Mesothelial cell of epicardium (in vitro differentiated cells): ENCODE measurements around the gene CCDC27. TPM values are rescaled to one million over a fixed set of nuclear protein-coding genes. Genes with fewer than 3 reads are reported as not detected.

ENCODE experiments used
- DNase-seq, 2 experiments: peaks; one replicate each; pipeline ENCODE4 v3.0.0; 2021; ENCODE audit warnings: low spot score in 2 of 2; ENCODE audit not compliant: unreplicated experiment in 2 of 2
- H3K27ac Mint-ChIP-seq: 2 replicates; pipeline ENCODE4 v1.8.0; 2021; ENCODE audit warnings: mixed read lengths
- H3K27me3 Mint-ChIP-seq: 2 replicates; pipeline ENCODE4 v1.8.0; 2021; ENCODE audit warnings: low read depth, mixed read lengths
- H3K36me3 Mint-ChIP-seq: 2 replicates; pipeline ENCODE4 v1.8.0; 2021; ENCODE audit warnings: mixed read lengths
- H3K4me1 Mint-ChIP-seq: 2 replicates; pipeline ENCODE4 v1.8.0; 2021; ENCODE audit warnings: mixed read lengths
- H3K4me3 Mint-ChIP-seq: 2 replicates; pipeline ENCODE4 v1.8.0; 2021; ENCODE audit warnings: mild to moderate bottlenecking, moderate library complexity, mixed read lengths
- H3K9me3 Mint-ChIP-seq: 2 replicates; pipeline ENCODE4 v1.8.0; 2021; ENCODE audit warnings: mixed read lengths
- CTCF ChIP-seq: fragments of 200-600 bp; sonication (generic); IDR thresholded peaks from one replicate; pipeline ENCODE4 v1.5.0; 2021; ENCODE audit warnings: antibody characterized with exemption; ENCODE audit not compliant: unreplicated experiment
- total RNA-seq: library from RNA; stranded (reverse); gene quantifications from 3 replicates; pipeline ENCODE4 v1.2.1, GENCODE V29; 2021

The CCDC27 gene
- total RNA-seq, 1 donor from 2014 or later = not detected

GRCh38 chr1:3714814-3715213 lies 37.4 kb upstream of the CCDC27 start:
- no peak overlapping the region for H3K27ac Mint-ChIP-seq

DNA sequence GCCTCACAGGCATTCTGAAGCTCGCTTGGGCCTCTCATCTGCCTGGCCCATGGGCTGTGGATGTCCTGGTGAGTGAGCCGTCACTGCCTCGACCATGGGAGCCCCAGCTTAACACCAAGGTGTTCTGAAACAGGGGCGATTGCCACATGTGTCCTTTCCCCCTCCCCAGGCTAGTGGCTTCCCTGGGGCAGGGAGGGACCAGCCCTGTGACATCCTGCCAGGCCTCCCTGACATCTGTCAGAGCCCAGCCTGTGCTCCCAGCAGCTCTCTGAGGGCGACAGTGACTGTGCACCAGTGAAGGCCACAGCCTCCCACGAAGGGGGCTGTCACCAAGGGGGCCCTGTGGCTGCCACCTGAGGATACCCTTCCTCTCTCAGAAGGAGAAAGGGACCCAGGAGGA lies 35.9 kb upstream of the CCDC27 start:
- no peaks in the 10 kb centered on the region for H3K36me3 Mint-ChIP-seq
- peaks cover 17% of the 10 kb centered on the region for H3K27me3 Mint-ChIP-seq
- H3K9me3 Mint-ChIP-seq = no peaks in the 10 kb centered on the region
- DNase-seq = no peak
- H3K4me1 Mint-ChIP-seq = peaks cover 5% of the 10 kb centered on the region
- H3K27ac Mint-ChIP-seq = no peak overlapping the region
- H3K4me3 Mint-ChIP-seq = no peak overlapping the region
- no peak for TF ChIP-seq CTCF

More at GRCh38 chr1:3714814-3715213, 37.4 kb upstream of the CCDC27 start:
- TF ChIP-seq CTCF = no peak
- Mint-ChIP-seq H3K27me3 (peaks cover 29% of the 10 kb centered on the region), H3K36me3 (no peaks in the 10 kb centered on the region), H3K4me3 (no peak overlapping the region), H3K4me1 (peaks cover 5% of the 10 kb centered on the region), H3K9me3 (no peaks in the 10 kb centered on the region)
- DNase-seq = no peak

- H3K9me3 Mint-ChIP-seq = no peaks in the 10 kb centered on the region
- no peaks in the 10 kb centered on the region for H3K36me3 Mint-ChIP-seq
- H3K4me3 Mint-ChIP-seq = no peak overlapping the region
- no peak for DNase-seq
- no peak for TF ChIP-seq CTCF
- peaks cover 12% of the 10 kb centered on the region for H3K27me3 Mint-ChIP-seq
- H3K4me1 Mint-ChIP-seq = peaks cover 5% of the 10 kb centered on the region
- no peak overlapping the region for H3K27ac Mint-ChIP-seq
These were observed 35.1 kb upstream of the CCDC27 start for GRCh38 chr1:3717041-3717714.

- no peak overlapping the region for H3K27ac Mint-ChIP-seq
- no peak for TF ChIP-seq CTCF
- DNase-seq = peak; percentile 64 to 81
- H3K9me3 Mint-ChIP-seq = no peaks in the 10 kb centered on the region
- peaks cover 5% of the 10 kb centered on the region for H3K4me1 Mint-ChIP-seq
- H3K27me3 Mint-ChIP-seq = peaks cover 9% of the 10 kb centered on the region
- H3K36me3 Mint-ChIP-seq = no peaks in the 10 kb centered on the region
- H3K4me3 Mint-ChIP-seq = no peak overlapping the region
These were observed 34.3 kb upstream of the CCDC27 start for GRCh38 chr1:3717715-3718601.

GRCh38 chr1:3718764-3719163 lies 33.5 kb upstream of the CCDC27 start:
- Mint-ChIP-seq H3K9me3 (no peaks in the 10 kb centered on the region), H3K27ac (no peak overlapping the region), H3K4me3 (no peak overlapping the region), H3K4me1 (peaks cover 3% of the 10 kb centered on the region), H3K27me3 (peaks cover 9% of the 10 kb centered on the region), H3K36me3 (no peaks in the 10 kb centered on the region)
- no peak for TF ChIP-seq CTCF
- DNase-seq = no peak
